Spleen (tissue), 7 donors: ENCODE measurements around the gene CFAP77.

Experiments used
- POLR2A ChIP-seq, 3 donors: fragments of 450-650 bp; IDR thresholded peaks; one replicate each; pipeline ENCODE4 v1.5.1; 2017; ENCODE audit warnings: antibody characterized with exemption in 3 of 3, mild to moderate bottlenecking in 1 of 3
- POLR2AphosphoS5 ChIP-seq, 3 donors: sonication (generic); formaldehyde crosslinking; IDR thresholded peaks; one replicate each; pipeline ENCODE4 v1.5.1; 2017; ENCODE audit warnings: antibody characterized with exemption in 3 of 3
- TF ChIP-seq, protein P1 (sequence below), 11 experiments: fragments of 200-600 bp in 7 of 11; fragments of 450-650 bp in 4 of 11; sonication (generic) in 4 of 11; IDR thresholded peaks in 8 of 11; conservative IDR thresholded peaks in 3 of 11; 1 replicate in 7 of 11; 2 replicates in 4 of 11; pipeline versions ENCODE4 v1.4.0 to v1.8.0; 2016 to 2021; ENCODE audit warnings: antibody characterized with exemption in 11 of 11, inconsistent platforms in 4 of 11, mild to moderate bottlenecking in 1 of 11
- donor health status: DM: no; HTN: no; CAD: no; lungs with moderate emphysema.
- donor health status: DM: no; HTN: no; CAD: no.
- donor health status: DM: no; HTN: no; CAD: no.

DNA sequence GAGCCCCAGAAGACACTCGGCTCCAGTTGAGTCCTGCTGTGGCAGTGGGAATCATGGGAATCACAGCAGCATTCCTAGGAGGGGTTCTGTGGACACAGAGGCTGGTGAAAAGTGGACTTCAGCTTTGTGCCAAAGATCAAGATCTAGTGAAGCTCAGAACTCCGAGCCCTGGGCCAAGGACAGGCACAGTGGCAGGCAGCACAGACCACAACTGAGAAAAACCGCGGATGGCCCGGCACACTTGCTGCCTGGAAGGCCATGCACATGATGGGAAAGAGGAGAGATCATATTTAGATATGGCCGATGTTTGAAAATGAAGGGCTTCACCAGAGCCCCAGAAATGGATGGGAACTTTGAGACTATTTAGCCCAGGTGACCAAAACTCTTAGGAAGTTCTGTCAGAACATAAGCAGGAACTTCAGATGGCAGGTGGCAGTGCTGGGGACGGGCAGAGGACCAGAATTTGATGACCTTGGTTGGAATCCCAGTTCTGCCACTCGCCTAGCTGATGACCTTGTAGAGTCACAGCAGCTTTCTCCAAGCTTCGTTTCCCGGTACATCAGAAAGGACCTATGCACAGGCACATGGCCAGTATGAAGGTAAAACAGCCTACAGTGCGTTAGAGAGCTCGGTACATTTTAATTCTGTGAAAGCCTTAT lies 190.4 kb downstream of the CFAP77 start:
- TF ChIP-seq, protein P1, sequence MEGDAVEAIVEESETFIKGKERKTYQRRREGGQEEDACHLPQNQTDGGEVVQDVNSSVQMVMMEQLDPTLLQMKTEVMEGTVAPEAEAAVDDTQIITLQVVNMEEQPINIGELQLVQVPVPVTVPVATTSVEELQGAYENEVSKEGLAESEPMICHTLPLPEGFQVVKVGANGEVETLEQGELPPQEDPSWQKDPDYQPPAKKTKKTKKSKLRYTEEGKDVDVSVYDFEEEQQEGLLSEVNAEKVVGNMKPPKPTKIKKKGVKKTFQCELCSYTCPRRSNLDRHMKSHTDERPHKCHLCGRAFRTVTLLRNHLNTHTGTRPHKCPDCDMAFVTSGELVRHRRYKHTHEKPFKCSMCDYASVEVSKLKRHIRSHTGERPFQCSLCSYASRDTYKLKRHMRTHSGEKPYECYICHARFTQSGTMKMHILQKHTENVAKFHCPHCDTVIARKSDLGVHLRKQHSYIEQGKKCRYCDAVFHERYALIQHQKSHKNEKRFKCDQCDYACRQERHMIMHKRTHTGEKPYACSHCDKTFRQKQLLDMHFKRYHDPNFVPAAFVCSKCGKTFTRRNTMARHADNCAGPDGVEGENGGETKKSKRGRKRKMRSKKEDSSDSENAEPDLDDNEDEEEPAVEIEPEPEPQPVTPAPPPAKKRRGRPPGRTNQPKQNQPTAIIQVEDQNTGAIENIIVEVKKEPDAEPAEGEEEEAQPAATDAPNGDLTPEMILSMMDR (IDR thresholded peaks at IDR 0.05 in 8 of 11, conservative IDR thresholded peaks at IDR 0.05 in 3 of 11), result no peak
- no peak for TF ChIP-seq POLR2A (IDR thresholded peaks at IDR 0.05)
- TF ChIP-seq POLR2AphosphoS5 (IDR thresholded peaks at IDR 0.05), result no peak
